HG03139 (cell line): ENCODE results near the gene DNAAF1.

ENCODE experiments used
- ATAC-seq: cut with Tn5 transposase; IDR thresholded peaks from one replicate; pipeline ENCODE4 v1.9.1; 2021; ENCODE audit not compliant: unreplicated experiment

DNAAF1 gene

DNA sequence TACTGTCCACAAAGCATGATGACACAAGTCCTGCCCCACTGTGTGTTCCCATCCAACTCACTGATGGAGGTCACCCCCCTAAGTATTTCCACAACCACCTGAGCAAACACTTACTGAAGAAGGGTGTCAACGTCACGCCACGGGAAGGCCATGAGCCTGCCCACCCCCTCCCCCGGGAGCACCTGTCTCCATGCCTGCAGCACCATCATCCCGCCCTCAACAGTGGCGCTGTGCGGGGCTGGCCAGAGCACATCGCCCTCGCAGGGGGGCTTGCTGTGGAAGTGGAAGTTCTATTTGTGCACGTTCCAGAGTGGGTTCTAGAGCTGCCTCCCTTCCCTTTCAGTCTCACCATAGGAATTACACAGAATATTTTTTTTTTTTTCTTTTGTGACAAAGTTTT is 24.1 kb upstream of the DNAAF1 start:
- no peak for ATAC-seq

DNA sequence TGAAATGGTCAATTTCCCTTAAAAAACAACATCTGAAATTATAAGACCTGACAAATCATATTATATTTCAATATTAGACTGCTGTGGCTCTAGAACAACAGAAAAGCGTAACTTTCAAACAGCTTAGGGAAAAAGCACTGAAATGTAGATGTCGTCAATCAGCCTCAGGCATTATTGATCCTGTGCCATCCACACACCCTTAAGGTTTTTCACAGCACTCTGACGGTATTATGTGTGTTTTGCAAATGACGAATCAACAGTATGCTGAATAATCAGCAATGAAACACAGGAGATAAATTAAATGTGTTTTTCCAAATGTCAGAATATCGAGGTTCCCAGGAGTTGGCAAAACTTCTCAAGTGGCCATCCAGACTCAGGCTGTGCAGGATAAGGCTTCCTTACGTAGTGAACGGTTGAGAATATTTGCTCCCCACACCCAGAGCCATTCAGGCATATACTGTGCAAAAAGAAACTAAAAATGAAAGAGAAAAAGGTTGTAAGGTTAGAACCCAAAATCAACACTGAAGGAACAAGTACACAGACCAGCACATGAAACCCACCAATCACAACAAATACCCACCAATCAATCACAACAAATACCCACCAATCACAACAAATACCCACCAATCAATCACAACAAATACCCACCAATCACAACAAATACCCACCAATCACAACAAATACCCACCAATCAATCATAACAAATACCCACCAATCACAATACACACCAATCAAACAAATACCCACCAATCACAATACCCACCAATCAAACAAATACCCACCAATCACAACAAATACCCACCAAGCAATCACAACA is 20.6 kb upstream of the DNAAF1 start:
- ATAC-seq = no peak

DNA sequence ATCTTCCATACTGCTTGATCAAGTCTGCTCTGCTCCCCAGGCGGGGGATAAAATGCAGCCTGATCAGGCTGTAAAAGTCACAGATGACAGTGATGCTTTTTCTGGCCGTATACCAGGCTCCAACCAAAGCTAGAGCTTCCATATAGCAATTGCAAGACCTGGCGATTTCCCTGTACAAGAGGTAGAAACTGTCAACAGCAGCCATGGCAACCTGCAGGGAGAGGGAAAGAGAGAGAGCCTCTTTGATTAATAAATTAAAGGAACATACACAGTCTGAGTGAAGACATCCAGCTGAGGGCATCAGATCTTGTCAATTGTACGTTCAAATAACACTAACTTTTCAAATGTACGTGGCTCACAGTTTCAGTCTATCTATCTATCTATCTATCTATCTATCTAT is 14.0 kb upstream of the DNAAF1 start:
- ATAC-seq = no peak

DNA sequence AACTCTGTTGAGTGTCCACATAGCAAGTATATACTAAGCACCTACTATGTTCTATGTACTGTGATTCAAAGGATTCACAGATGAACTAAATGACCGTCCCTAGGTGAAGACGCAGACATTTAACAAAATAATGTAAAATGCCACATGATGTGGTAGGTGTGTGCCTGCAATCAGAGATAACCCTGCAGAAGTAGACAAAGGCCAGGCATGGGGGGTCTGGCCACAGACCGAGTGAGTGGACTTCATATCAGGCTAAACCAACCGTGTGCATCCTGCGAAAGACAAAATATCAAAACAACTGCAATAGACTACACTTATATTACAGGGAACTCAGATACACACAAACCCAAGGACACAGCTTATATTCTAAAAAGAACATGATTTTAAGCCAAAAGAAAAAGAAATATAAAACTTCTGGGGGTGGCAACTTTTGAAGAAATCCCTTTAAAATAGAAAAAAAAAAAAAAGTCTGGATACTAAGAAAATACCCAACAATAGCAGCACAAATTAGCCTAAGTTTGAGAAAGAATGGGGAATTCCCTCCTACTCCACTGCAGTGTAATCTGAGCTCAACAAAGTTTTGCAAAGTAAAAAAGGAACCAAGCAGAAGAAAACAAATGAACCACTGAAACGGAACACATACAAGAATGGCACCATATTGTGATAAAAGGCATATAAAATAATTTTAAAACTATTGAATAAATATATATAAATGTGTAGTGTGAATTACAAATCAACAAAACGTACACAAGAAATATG is 12.4 kb upstream of the DNAAF1 start:
- no peak for ATAC-seq

DNA sequence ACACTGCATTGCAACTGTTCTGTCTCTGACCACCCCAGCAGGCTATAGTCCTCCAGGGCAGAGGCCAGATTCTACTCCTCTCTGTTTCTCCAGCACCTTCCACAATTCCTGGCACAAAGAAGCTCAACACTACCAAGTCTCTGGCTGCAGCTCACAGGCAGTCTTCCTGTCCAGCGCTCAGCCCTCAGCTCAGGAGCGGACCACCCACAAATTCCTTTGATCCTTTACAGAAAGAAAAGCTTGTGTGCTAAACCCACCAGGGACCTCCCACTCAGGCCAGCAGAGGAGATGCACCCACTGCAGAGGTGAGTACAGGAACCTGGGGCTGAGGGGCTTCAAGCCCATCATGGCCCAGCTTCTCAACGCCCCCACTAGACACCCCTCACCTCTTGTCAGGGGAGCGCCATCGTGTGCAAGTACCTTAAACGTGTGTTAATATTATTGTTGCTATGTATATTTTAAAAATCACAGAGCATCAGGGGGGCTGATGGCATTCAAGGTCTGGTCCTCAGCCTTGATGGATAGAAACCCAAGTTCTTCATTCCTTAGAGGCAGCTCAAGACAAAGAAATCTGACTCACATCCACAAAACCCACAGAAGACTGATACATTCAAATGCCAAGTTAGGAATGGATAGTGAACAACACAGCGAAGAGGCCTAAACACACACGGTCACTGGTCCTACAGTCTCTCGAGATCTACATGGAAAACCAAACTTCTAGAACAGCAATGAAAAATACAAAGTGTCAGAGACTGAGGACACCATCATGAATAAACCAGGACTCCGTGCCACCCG is 8.6 kb upstream of the DNAAF1 start:
- ATAC-seq = no peak

DNA sequence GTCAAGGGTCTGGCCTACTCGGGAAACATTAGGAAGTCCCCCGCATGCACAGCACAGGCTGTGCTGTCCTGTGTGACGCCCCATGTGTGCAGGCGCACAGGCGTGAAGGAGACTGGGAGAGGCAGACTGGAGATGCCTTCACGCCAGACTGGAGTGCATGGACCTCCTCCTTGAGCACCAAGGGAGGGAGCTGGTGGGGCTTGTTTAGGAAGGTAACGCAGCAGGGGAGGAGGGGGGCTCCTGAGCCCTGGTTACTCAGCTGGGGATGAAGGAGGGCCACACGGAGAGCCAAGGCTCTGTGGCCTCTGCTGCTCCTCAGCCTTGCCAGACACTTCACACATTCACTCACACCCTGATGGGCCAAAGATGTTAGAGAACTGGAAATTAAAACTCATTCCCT is 7.8 kb upstream of the DNAAF1 start:
- ATAC-seq = no peak

DNA sequence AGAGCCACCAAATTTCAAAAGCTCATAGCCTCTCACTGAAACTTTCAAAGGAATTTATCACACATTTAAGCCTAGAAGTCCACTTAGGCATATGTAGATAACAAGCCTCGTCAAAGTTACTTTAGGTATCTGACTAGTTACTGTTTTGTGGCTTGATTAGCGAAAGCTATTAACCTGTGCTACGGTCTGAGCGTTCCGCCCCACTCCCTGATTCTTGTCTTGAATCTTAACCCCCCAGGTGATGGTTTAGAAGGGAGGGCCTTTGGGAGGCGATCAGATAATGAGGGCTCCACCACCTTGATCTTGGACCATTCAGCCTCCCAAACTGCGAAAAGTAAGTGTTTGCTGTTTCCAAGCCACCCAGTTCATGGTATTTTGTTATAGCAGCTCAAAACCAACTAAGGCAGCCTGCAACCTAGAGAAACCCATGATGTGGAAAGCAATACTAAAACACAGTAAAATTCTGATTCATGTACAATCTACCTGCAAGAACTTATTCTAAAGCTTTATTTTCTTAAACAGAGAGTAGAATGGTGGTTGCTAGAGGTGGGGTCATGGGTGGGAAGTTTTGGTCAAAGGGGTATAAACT is 7.2 kb upstream of the DNAAF1 start:
- ATAC-seq = no peak

DNA sequence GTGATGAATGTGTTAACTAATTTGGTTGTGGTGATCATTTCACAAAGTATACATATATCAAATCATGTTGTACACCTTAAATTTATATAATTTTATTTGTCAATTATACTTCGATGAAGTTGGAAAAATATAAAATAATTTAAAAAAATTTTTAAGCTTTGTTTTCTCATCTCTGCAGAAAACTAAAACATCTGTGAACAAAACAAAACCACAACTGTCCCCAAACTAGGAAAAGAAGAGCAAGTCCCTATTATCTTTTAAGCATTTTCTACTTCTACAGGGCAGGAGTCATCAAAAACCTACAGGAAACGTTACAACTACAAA is 6.6 kb upstream of the DNAAF1 start:
- no peak for ATAC-seq

DNA sequence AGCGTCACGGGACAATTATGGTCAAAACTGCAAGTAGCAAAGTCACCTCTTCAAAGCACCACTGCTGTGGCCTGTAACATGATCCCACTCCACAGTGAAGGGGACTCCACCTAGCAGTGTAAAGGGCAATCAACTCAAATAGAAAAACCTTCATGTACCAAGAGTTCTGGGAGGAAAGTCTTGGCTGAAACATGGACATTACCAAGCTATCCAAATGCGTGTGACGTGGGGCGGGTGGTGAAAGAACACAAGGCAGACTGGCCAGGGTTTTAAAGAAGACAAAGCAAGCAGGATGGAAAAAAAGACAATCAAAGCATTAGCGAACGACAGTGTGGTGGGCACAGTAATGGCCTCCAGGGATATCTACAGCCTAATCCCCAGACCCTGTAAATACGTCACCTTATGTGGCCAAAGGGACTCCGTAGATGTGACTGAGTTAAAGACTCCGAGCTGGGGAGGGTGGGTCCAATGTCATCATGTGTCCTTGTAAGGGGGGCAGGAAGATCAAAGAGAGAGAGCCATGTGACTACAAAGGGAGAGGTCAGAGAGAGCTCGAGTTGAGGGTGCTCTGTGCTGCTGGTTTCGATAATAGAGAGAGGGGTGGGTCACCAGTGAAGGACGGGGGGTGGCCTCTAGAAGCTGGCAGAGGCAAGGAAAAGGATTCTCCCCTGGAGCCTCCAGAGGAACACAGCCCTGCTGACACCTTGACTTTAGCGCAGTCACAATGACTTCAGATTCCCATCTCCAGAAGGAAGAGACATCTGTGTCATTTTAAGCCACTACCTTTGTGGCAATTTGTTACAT is 6.1 kb upstream of the DNAAF1 start:
- no peak for ATAC-seq

DNA sequence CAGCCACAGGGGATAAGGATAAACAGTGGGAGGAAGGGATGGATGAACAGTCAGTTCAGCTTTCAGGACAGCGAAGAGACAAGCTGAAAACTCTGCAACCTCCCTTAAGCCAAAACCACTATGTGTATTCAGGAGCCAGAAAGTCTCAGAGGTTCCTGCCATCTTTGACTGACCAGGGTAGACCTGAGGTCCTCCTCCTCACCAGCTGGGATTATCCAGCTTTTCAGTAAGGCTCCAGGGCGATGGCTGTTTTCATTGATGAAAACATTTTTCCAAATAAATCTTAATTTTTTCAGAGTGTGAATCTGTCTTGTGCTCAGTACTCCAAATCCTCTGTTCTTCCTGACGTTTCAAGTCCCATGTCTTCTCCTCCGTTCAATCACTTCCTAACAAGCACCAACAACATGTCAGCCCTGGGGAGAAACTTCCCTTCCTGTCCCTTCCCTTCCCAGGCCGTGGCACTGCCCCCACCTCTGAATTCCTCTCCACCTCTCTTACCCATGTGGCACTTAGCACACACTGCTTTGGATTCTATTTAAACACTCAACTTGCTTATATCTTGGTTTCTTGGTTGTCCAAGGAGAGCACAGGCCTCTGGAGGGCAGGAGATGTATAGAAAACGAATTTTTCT is 5.4 kb upstream of the DNAAF1 start:
- ATAC-seq = no peak

DNA sequence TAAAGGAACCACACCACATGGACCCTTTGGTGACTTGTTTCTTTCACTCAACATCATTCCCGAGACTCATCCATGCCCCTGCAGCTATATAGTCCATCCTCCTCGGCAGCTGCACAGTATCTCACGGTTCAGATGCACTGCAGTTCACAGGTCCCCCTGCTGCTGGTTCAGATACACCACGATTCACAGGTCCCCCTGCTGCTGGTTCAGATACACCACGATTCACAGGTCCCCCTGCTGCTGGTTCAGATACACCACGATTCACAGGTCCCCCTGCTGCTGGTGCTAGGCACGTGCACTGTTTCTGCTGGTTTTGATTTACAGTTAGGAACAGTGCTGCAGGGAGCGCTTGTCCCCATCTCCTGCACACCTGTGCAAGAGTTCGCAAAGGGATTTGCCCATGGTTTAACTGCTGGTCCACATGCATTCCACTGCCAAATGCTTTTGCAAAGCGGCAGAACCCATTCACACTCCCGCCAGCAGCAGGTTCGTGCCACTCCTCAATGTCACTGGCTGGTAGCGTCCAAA is 3.9 kb upstream of the DNAAF1 start:
- ATAC-seq = no peak

DNA sequence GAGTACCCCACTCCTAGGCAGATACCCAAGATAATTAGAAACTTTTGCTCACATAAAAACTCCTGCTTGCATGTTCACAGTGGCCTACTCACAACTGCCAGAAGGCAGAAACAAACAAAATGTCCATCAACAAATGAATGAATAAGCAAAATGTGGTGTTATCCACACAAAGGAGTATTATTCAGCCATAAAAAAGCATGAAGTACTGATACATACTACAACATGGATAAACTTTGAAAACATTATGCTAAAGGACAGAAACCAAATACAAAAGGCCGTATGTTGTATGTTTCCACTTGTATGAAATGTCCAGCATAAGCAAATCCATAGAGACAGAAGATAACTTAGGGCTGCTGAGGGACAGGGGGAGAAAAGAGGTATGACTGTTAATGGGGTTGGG is 2.0 kb upstream of the DNAAF1 start:
- ATAC-seq = no peak

DNA sequence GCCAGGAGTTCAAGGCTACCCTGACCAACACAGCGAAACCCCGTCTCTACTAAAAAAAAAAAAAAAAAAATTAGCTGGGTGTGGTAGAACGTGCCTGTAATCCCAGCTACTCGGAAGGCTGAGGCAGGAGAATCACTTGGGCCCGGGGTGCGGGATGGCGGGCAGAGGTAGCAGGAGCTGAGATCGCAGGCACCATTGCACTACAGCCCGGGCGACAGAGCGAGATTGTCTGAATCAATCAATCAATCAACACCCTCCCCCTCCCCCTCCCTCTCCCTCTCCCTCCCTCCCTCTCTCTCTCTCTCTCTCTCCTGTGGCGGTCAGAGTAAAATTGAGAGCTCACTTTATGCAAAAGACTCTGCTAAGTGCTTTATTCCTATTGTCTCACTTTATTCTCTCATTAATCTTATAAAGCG is 1.3 kb upstream of the DNAAF1 start:
- ATAC-seq = no peak

DNA sequence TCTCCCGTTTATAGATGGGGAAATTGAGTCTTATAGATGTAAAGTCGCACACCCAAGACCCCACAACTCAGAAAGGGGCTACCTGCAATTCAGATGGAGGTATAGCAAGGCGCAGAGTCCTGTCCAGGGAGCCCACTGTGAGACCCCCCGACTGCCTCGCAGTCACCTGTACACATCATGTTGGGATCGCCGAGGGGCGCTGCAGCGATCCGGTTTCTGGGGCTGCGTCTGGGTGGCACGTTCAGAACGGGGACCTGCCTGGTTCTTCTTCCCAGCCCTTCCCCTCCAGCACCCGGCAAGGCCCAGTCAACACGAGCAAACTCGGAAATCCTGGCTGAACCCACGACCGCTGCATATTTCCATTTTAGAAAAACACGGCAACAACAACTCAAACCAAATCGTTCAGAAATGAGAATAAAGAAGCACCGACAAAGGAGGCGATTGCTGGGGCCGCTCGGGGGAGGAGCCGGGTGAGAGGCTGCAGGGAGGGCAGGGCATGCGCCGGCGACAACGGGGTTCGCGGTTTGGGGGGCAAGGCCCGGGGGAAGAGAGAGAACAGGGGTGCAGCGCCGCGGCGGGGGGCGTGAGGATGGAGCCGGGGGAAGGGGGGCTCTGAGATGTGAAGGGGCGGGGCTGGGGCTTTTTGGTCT is 774 bp upstream of the DNAAF1 start:
- ATAC-seq = no peak

DNA sequence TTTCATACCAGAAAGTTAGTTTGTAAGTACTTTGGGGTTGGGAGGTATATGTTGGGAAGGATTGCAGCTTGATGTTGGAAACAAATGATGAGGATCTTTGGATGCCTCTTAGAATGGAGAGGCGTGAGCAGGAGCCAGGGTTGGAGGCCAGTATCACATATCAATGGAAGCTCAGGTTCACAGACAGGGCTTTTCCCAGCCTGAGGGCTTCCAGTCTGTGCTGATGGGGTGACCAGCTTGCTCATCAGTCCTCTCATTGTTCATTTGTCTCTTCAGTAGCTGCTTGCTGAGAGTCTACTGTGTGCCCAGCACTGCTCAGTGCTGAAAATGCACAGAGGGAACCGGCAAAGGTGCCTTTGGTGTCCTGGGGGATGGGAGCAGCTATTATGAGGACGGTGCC is 5.8 kb downstream of the DNAAF1 start:
- no peak for ATAC-seq

DNA sequence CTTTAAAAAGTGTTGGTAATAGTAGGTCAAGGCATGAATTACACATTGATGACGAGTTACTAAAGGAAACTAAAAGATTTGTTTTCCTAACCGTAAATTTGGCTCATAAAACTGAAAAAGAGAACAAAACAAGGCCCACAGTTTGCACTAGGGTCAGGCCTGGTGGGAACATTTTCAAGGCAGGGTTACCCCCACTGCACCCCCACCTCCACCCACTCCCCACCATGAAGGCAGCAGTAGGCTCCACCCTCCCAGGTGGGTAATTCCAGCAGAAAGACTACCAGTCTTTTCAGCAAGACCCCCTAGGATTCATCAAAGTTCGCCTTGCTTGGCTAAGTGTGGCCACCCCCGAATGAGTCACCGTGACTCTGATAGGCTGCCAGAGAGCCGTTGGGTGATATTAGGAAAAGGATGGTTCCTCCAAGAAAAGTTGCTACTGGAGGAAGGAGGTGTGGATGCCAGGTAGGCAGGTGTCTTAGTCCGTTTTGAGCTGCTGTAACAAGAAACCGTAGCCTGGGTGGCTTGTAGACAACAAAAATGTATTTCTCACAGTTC is 8.6 kb downstream of the DNAAF1 start:
- ATAC-seq = no peak

DNA sequence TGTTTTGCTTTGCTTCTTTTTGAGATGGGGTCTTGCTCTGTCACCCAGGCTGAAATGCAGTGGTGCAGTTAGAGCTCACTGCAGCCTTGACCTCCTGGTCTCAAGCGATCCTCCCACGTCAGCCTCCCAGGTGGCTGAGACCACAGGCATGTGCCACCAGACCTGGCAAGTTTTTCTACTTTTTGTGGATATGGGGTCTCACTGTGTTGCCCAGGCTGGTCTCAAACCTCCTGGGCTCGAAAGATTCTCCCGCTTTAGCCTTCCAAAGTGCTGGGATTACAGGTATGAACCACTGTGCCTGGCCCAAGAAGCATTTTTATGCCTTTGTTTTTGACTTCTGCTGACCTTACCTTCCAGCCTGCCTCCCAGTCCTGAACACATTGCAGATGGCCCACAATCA is 10.1 kb downstream of the DNAAF1 start:
- ATAC-seq = no peak

DNA sequence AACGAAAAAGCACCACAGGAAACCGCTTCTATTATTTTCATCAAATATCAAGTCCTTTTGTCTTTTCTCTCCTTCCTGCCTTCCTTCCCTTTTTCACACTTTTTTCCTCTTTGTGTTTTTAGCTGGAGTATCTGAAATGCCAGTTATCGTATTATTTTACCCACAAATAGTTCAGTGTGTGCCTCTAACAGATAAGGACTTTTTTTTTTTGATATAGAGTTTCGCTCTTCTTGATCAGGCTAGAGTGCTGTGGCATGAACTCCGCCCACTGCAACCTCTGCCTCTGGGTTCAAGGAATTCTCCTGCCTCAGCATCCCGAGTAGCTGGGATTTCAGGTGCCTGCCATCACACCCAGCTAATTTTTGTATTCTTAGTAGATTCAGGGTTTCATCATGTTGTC is 10.7 kb downstream of the DNAAF1 start:
- ATAC-seq = no peak

DNA sequence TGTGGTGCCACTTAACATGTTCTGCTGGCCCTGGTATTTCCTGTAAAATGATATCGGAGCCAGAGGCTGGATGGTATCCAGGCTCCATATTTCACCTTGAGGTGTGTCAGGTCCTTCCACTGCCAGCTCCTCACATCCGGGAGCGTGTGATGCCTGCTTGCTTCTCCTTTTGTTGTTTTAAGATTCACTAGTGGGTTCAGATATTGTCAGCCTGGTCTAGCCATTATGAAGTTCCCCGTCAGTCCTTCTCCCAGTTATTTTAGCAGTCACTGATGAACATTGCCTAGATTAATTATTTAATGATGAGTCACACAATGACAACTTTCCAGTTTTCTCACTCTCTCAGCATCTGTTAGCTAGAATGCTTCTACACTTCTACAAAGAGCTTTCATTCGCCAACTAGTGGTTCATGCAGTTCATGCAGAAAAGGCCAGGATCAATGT is 11.3 kb downstream of the DNAAF1 start:
- ATAC-seq = no peak
